ENCODE data around the gene SAMD4A. TPM values are rescaled to one million over a fixed set of nuclear protein-coding genes. Genes with fewer than 3 reads are reported as not detected.

SAMD4A gene
- total RNA-seq, 1 donor from 2014 or later: 14.4 TPM

GRCh38 chr14:54562334-54562733 lies 4.6 kb upstream of the SAMD4A start:
- H3K4me3 Mint-ChIP-seq: no peak overlapping the region
- no peak for TF ChIP-seq CTCF (conservative IDR thresholded peaks at IDR 0.05)
- H3K27ac Mint-ChIP-seq: no peak overlapping the region
- H3K36me3 Mint-ChIP-seq: no peaks in the 10 kb centered on the region
- DNase-seq (ENCODE audit: extremely low spot score, unreplicated experiment): no peak
- no peaks in the 10 kb centered on the region for H3K4me1 Mint-ChIP-seq (ENCODE audit: unreplicated experiment)
- H3K27me3 Mint-ChIP-seq: peaks cover 12% of the 10 kb centered on the region
- H3K9me3 Mint-ChIP-seq: no peaks in the 10 kb centered on the region

- Mint-ChIP-seq H3K4me1 (ENCODE audit: unreplicated experiment) (peaks cover 12% of the 10 kb centered on the region), H3K27ac (peak overlapping the region; percentile 86), H3K36me3 (no peaks in the 10 kb centered on the region), H3K4me3 (peak overlapping the region; percentile 87), H3K27me3 (peaks cover 17% of the 10 kb centered on the region), H3K9me3 (no peaks in the 10 kb centered on the region)
- peak; percentile 96 for TF ChIP-seq CTCF (conservative IDR thresholded peaks at IDR 0.05)
- DNase-seq (ENCODE audit: extremely low spot score, unreplicated experiment): no peak
Measured at GRCh38 chr14:54564071-54564867, 2.7 kb upstream of the SAMD4A start.

GRCh38 chr14:54564868-54565784 lies 1.8 kb upstream of the SAMD4A start:
- Mint-ChIP-seq H3K27me3 (peaks cover 16% of the 10 kb centered on the region), H3K9me3 (no peaks in the 10 kb centered on the region), H3K27ac (peak overlapping the region; percentile 86), H3K4me3 (peak overlapping the region; percentile 87), H3K4me1 (ENCODE audit: unreplicated experiment) (peaks cover 17% of the 10 kb centered on the region), H3K36me3 (peaks cover 2% of the 10 kb centered on the region)
- peak; percentile 80 for DNase-seq (ENCODE audit: extremely low spot score, unreplicated experiment)
- peak; percentile 41 for TF ChIP-seq CTCF (conservative IDR thresholded peaks at IDR 0.05)

GRCh38 chr14:54565785-54566409 lies 1.0 kb upstream of the SAMD4A start:
- H3K9me3 Mint-ChIP-seq: no peaks in the 10 kb centered on the region
- peak; percentile 91 for DNase-seq (ENCODE audit: extremely low spot score, unreplicated experiment)
- TF ChIP-seq CTCF (conservative IDR thresholded peaks at IDR 0.05): no peak
- H3K4me1 Mint-ChIP-seq (ENCODE audit: unreplicated experiment): peaks cover 21% of the 10 kb centered on the region
- H3K27ac Mint-ChIP-seq: peak overlapping the region; percentile 86
- peak overlapping the region; percentile 87 for H3K4me3 Mint-ChIP-seq
- H3K36me3 Mint-ChIP-seq: peaks cover 4% of the 10 kb centered on the region
- H3K27me3 Mint-ChIP-seq: peaks cover 13% of the 10 kb centered on the region

GRCh38 chr14:54567224-54567638 lies 303 bp downstream of the SAMD4A start:
- Mint-ChIP-seq H3K4me1 (ENCODE audit: unreplicated experiment) (peaks cover 21% of the 10 kb centered on the region), H3K27me3 (peaks cover 12% of the 10 kb centered on the region), H3K9me3 (peaks cover 2% of the 10 kb centered on the region), H3K4me3 (peak overlapping the region; percentile 98), H3K36me3 (peaks cover 9% of the 10 kb centered on the region), H3K27ac (peak overlapping the region; percentile 96)
- no peak for TF ChIP-seq CTCF (conservative IDR thresholded peaks at IDR 0.05)
- DNase-seq (ENCODE audit: extremely low spot score, unreplicated experiment): peak; percentile 74
